GM18858 (cell line): ENCODE data around the gene ATP8B1.
"Not testable (repeated sequence)": the region's sequence is repeated elsewhere in the genome, so short reads cannot be mapped to it uniquely, and the experiment has no call there.

Source experiments
- ATAC-seq: cut with Tn5 transposase; IDR thresholded peaks from one replicate; pipeline ENCODE4 v1.9.1; 2021; ENCODE audit not compliant: unreplicated experiment

The ATP8B1 gene

DNA sequence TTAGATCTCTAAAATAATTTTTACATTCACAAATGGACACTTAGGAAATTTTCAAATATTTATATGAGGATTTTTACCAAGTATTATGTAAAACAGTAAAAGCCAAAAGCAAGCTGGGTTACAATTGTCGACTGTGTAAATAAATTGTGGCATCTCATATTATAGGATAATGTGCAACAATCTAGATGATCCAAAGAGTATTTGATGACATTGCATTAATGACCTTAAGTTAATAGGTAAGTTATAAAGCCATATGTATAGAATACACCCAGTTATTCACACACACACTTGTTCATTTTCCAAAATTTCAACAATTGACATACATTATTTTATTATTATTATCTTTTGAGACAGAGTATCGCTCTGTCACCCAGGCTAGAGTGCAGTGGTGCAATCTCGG lies 69.3 kb downstream of the ATP8B1 start:
- no peak for ATAC-seq

DNA sequence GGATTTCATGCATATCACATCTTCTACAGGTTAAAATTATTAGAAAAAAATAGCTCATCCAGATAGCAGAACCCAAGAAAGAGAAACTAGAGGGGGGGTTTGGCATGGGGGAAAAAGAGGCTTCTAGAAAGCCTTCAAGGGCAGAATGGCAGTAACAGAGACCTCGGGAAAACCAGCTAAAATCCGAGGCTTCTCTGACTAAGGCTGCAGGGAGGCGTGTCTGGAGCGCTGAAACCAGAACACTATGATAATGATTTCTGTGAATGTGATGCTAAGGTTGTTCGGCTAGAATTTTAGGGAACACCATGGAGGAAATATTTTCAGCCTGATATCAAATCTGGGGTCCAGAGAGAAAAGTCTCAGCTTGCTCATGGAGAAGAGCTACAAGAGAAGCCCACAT lies 73.0 kb downstream of the ATP8B1 start:
- ATAC-seq = no peak

DNA sequence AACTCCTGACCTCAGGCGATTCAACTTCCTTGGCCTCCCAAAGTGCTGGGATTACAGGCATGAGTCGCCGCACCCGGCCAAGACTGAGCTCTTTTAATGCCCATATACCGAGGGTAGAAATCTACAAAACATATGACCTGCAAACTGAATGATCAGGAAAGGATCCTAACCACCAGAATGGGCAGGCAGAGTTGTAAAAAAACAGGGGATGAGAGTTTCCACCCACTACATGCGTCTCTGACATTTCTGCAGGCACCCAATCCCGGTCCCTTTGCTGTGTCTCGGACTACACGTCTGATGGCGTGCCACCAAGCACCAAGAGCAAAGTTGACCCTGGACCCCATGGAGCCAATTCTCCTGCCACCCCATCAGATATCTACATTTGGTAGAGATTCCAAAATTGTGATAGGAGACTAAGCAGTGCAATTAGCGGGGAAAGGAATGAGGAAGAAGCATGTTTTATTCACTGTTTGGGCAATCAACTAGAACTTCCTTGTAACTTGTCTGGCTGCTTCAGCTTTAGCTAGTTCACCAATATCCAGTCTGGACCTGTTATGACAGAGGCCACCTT lies 74.1 kb downstream of the ATP8B1 start:
- no peak for ATAC-seq

DNA sequence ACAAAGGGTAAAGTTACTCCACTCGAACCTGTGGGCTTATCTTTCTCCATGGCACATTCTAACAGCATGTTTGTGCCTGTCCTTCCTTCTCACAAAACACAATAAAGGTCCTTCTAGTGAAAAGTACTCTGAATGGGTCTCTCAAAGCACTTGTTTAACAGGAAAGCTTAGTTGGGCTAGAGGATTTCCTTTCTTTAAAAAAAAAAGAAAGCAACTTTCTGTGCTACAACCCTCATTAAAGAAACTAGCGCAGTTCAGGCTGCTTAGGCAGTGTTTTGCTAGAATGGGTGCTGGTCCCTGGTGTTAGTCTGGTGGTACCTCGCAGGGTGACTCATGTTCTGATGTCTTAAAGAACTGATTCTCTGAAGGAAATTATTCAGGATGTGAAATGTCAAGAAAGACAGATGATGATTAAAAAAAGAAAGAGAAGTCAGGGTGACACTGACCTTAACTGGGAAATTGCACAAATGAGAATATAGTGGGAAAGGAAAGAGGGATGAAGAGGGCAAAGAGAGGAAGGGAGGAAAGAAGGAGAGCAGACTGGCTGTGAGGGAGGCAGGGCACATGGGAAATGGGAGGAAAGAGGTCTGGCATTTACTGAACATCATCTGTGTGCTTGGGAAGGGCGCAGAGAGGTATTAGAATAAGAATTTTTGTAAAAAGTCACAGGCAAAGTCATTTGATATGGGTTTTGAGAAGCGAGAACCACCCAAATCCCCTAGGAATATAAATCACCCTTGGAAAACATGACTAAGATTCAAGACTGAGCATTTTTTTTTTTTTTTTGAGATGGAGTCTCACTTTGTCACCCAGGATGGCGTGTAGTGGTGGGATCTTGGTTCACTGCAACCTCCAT lies 74.9 kb downstream of the ATP8B1 start:
- no peak for ATAC-seq

DNA sequence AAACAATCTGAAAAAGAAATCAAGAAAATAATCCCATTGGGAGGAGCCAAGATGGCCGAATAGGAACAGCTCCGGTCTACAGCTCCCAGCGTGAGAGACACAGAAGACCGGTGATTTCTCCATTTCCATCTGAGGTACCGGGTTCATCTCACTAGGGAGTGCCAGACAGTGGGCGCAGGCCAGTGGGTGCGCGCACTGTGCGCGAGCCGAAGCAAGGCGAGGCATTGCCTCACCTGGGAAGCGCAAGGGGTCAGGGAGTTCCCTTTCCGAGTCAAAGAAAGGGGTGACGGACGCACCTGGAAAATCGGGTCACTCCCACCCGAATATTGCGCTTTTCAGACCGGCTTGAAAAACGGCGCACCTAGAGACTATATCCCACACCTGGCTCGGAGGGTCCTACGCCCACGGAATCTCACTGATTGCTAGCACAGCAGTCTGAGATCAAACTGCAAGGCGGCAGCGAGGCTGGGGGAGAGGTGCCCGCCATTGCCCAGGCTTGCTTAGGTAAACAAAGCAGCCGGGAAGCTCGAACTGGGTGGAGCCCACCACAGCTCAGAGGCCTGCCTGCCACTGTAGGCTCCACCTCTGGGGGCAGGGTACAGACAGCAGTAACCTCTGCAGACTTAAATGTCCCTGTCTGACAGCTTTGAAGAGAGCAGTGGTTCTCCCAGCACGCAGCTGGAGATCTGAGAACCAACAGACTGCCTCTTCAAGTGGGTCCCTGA lies 83.7 kb downstream of the ATP8B1 start:
- not testable (repeated sequence) for ATAC-seq

DNA sequence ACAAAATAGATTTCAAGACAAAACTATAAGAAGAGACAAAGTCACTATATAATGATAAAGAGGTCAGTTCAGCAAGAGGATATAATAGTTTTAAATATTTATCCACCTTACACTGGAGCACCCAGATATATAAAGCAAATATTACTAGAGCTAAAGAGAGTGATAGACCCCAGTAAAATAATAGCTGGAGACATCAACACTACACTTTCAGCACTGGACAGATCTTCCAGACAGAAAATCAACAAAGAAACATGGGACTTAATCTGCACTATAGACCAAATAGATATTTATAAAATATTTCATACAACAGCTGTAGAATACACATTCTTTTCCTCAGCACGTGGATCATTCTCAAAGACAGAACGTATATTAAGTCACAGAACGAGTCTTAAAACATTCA lies 86.6 kb downstream of the ATP8B1 start:
- no peak for ATAC-seq

DNA sequence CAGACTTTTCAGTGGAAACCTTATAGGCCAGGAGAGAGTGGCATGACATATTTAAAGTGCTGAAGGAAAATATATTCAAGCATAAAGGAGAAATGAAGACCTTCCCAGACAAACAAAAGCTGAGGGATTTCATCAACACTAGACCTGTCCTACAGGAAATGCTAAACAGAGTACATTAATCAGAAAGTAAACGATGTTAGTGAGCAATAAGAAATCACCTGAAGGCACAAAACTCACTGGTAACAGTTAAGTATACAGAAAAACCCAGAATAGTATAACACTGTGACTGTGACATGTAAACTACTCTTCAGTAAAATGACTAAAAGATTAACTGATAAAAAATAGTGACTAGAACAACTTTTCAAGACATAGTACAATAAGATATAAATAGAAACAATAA lies 87.4 kb downstream of the ATP8B1 start:
- ATAC-seq = no peak

DNA sequence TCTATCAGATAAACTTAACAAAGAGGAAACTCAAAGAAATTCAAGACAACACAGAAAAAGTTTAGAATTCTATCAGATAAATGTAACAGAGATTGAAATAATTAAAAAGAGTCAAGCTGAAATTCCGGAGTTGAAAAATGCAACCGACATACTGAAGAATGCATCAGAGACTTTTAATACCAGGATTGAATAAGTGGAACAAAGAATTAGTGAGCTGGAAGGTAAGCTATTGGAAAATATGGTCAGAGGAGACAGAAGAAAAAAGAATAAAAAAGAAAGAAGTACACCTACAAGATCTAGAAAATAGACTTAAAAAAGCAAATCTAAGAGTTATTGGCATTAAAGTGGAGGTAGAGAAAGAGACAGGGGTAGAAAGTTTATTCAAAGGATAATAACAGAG lies 88.0 kb downstream of the ATP8B1 start:
- no peak for ATAC-seq

DNA sequence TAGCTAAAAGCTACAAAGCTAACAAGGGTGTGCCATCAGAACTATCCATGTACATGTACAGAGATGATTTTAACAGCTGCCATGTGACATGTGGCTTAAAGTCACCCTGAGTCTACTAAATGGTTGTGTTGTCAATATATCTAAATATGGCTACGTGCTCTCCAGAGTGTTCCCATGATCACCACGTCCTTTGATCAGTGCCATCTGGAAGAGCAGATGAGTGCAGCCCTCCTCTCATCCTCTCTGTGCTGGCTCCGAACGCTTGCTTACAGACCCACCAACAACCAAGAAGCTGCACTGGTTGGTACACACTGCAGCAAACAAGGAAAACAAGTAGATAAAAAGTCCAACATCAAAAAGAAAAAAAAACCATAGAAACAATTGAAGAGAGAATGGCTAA lies 92.9 kb downstream of the ATP8B1 start:
- no peak for ATAC-seq

DNA sequence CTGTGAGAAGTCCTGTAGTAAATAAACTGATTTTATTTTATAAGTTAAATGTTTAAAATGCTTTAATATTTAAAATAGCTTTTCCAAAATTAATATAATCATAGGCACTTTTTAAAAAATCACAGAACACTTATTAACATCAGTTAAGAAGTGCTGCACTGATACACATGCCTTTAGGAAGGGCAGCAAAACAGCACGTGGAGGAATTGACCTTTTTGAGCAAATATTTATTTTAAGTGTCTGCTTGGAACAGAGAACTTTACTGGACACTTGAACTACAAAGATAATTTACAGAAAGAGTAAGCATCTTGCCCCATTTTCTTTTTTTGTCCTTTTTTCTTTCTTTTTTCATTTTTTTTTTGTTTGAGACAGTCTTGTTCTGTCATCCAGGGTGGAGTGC lies 93.8 kb downstream of the ATP8B1 start:
- no peak for ATAC-seq

DNA sequence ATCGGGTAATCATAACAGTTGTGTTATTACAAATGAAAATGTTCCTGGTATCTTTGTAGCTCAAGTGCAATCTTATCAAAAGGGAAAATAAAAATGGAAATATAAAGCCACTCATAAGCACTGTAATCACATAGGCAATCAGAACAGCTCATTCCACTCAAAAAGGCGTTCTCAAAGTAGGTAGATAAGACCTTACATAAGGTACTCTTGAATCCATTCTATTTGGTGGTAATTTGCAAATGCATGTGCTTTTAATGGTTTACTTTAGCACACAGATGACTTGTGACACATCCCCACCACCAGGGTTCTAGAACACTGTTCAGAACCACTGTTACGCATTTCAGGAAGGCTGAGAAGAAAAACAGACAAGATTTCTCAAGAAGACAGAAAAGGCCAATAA lies 94.8 kb downstream of the ATP8B1 start:
- no peak for ATAC-seq

DNA sequence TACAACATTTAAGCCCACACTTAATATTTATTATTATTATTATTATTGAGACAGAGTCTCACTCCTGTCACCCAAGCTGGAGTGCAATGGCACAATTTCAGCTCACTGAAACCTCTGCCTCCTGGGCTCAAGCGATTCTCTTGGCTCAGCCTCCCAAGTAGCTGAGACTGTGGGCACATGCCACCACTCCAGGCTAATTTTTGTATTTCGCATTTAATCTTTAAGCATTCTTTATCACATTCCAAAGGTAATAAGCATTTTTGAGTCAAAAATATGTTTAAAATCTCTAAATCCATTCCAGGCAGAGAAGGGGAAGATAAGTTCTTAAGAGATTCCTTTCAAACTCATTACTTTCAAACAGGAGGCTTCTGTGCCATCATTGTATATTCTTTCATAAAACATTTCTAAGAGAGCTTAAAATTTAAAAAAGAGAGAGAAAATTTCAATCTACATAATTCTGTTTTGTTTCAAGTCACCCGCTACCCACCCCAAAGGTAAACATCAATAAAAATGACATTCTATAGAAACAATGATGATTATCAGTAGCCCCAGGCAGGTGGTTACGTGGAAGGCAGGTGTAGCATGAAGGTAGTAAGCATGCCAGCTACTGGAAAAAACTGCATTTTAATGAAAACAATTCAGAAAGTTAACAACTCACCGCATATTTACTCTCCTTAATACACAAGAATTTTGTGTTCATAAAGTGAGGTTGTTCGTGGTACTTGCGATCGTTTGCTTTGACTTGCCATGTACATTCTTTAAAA lies 97.1 kb downstream of the ATP8B1 start:
- no peak for ATAC-seq

DNA sequence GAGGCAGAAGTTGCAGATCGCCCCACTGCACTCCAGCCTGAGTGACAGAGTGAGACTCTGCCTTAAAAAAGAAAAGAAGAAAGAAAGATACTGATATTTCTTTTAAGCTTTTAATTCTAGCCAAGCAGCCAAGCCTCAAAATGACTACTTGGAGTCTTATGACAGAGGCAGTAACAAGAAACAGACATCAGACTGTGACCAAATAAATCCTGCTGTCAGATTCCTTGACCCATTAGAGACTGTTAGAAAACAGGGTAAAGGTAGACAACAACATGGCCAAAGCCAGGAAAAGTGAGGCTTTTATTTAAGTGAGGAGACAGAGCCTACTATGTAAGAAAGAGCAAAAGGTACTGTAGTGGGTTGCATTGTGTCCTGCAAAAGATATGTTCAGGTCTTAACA lies 98.1 kb downstream of the ATP8B1 start:
- no peak for ATAC-seq

DNA sequence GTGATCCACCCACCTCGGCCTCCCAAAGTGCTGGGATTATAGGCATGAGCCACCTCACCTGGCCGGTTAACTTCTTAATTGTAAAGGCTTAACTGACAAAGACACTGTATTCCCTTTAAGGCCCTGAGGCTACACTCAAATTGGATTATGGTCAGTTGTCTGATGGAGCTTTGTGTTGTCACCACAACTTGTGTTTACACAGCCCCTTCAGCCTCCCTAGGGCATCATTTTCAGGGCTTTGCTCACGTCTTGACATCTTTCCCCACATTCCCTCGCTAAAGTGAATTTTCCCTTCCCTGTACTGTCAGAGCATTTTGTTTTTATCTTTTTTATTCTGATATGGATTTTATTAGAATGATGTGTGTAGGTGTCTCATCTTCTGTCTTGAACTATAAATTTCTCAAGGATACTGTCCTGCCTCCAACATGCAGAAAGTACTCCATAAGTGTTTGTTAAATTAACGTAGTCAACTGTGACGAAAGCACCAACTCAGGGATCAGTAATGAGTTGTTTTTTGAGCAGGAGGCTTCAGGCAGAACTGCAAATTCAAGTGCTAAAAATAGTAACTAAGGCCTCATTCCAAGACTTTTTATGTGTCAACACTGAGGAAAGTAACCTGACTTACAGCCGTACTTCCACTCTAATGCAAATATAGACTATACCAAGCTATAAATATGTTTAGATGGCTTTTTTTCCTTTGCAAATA lies 104.4 kb downstream of the ATP8B1 start:
- ATAC-seq = no peak

DNA sequence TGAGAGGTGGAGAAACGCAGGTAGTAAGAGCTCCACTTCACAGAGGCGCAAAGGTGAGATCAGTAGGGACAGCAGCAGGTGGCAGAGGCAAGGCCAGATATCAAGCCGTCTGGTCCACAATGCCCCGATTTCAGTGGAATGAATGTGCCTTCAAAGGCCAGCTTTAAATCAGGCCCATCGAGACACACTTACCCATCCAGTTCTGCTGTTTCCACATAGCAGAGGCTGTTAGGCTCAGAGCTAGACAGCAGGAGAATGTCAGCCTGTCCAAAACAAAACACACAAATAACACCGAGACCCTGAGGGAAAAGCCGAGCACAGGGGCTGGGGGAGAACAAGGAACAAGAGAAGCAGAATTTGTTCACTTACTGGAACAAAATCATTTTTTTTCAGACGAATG lies 105.7 kb downstream of the ATP8B1 start:
- ATAC-seq = no peak

DNA sequence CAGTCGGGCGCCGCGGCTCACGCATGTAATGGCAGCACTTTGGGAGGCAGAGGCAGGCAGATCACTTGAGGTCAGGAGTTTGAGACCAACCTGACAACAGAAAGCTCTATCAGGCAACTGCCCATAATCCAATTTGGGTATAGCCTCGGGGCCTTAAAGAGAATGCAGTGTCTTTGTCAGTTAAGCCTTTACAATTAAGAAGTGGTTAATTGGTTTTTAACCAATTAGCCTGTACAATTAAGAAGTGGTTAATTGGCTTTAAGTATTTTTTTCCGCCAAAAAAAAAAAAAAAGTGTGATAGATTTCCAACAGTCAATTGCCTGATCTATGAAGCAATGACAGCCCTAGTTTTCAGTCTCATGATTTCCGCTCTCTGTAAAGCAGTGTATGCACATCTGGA lies 106.8 kb downstream of the ATP8B1 start:
- no peak for ATAC-seq

DNA sequence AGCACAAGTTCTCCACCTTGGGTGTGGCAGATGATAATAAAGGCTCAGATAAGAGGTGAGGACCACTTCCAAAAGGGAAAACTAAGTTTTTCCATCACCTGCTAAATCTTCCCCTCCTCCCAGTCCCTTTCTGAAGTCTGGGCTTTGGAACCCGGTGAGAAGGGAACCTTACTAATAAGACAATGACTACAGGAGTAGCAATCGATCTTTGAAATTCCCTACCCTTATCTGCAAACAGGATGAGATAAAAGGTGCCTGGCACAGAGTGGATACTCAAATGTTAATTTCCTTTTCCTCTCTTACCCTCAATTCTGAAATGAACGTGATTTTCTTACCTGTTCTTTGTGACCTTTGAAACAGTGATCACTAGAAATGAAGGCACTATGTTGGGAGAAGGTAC lies 111.8 kb downstream of the ATP8B1 start:
- no peak for ATAC-seq

DNA sequence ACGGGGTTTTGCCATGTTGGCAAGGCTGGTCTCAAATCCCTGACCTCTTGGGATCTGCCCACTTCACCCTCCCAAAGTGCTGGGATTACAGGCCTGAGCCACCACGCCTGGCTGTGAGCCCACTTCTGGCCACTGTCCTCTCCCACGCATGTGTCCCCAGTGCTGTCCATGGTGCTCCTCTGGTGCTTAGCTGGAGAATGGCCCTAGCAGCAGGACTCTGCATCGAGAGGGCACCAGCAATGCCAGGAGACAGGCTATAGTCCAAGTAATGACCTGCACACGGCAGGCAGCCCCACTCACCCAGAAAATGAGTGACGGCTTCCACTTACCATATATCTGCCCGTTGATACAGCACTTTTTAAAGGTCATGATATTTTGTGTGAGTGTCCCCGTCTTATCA lies 115.1 kb downstream of the ATP8B1 start:
- ATAC-seq = no peak

DNA sequence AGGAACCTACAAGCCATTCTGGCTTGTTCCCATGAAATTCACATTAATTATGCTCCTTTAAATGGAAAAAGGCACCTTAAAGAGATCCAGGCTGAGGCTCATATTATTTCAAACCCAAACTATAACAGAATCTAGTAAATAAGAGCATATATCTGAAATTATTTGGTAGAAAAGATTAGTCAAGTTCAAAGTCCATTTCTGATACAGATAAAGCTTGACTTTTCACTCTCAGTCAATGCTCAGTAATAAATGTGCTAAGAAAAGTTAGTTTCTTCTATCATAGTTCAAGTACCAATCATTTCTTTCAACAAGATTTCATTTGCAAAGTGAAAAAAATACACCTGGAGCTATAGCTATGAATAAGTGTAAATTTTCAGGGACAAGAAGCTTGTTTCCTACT lies 119.6 kb downstream of the ATP8B1 start:
- no peak for ATAC-seq

DNA sequence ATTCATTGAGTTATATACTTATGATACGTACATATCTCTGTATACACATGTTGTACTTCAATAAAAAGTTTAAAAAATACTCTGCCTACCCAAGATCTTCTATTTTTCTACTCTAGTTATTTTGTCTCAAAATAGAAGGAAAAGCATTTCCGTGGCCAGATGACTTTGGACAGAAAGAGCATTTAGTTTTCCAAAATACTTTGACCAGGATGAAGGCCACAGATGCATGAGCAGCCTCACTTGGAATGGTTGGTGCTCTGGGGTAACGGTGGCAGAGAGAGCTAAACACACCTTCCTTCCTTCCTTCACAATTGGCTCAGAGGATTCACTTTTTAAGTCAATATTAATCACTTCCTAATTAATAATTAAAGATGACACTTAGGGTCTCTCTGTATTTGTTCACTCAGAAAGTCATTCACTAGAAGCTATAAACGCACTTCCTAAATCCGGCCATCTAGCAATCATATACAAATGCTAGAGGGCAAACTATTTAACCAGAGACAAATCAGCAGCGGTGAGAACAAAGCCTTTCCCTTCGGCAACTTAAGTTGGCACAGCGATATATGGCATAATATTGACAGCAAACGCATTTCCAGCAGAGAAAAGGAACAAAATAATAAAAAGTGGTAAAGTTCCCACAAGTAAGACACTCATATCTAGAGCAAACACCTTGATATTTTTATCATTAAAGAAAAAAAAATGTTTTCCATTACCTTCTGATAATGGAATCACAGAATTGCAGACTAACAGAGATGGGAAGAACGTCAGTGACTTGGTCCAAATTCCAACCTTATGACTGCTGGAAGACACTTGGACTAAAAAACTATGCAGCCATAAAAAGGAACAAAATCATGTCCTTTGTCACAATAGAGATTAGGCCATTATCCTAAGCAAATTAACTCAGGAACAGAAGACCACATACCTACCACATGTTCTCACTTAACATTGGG lies 125.6 kb downstream of the ATP8B1 start:
- ATAC-seq = no peak
